Measurements from ENCODE around the gene DDX10. TPM values are rescaled to one million over a fixed set of nuclear protein-coding genes. Genes with fewer than 3 reads are reported as not detected.

DDX10 gene
- total RNA-seq, 1 experiment from 2014 or later: 48.3 TPM

GRCh38 chr11:108768964-108769363 is 104.1 kb downstream of the DDX10 start:
- H3K9ac ChIP-seq (ENCODE audit: extremely low read depth, insufficient read length, low read length): no peak overlapping the region
- no peaks in the 10 kb centered on the region for H3K27me3 Mint-ChIP-seq (ENCODE audit: low read depth)
- H3K14ac ChIP-seq (ENCODE audit: insufficient read depth, low read length): no peak overlapping the region
- no peaks in the 10 kb centered on the region for H3K23me2 ChIP-seq (ENCODE audit: insufficient read length, low read depth, low read length, poor library complexity, severe bottlenecking)
- H3K4me3 Mint-ChIP-seq: no peak overlapping the region
- TF ChIP-seq, protein P1, sequence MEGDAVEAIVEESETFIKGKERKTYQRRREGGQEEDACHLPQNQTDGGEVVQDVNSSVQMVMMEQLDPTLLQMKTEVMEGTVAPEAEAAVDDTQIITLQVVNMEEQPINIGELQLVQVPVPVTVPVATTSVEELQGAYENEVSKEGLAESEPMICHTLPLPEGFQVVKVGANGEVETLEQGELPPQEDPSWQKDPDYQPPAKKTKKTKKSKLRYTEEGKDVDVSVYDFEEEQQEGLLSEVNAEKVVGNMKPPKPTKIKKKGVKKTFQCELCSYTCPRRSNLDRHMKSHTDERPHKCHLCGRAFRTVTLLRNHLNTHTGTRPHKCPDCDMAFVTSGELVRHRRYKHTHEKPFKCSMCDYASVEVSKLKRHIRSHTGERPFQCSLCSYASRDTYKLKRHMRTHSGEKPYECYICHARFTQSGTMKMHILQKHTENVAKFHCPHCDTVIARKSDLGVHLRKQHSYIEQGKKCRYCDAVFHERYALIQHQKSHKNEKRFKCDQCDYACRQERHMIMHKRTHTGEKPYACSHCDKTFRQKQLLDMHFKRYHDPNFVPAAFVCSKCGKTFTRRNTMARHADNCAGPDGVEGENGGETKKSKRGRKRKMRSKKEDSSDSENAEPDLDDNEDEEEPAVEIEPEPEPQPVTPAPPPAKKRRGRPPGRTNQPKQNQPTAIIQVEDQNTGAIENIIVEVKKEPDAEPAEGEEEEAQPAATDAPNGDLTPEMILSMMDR (conservative IDR thresholded peaks at IDR 0.05): no peak
- no peak overlapping the region for H2BK20ac ChIP-seq (ENCODE audit: low read depth, low read length, poor library complexity, severe bottlenecking)
- no peak overlapping the region for H2BK5ac ChIP-seq (ENCODE audit: insufficient read length, low read length)
- 0 out of 4 replicates have a peak, but pooled peaks cover 0 to 2% of the 10 kb centered on the region in 2 experiments for H3K4me1 Mint-ChIP-seq
- no peaks in the 10 kb centered on the region for H3K9me3 Mint-ChIP-seq
- no peak overlapping the region for H3K18ac ChIP-seq (ENCODE audit: insufficient read length, low read depth, low read length)
- H3K23ac ChIP-seq (ENCODE audit: insufficient read length, low read depth, low read length): no peak overlapping the region
- no peak overlapping the region for H2BK12ac ChIP-seq (ENCODE audit: insufficient read length, low read depth, low read length)
- no peaks in the 10 kb centered on the region for H3K79me2 ChIP-seq (ENCODE audit: insufficient read depth, low read length)
- H3K27ac Mint-ChIP-seq: peak overlapping the region in 1 of 3 experiments; percentile 17; a peak in 1 of 7 replicates
- H3K27me3 ChIP-seq (ENCODE audit: insufficient read depth, low read length): no peaks in the 10 kb centered on the region
- H3T11ph ChIP-seq (ENCODE audit: low read length): no peak overlapping the region
- WGBS (ENCODE audit: extremely low coverage, insufficient read length, low lambda C conversion rate): no CpG with 5 or more reads among the region's 1 CpG
- no peak overlapping the region for H3K4me2 ChIP-seq (ENCODE audit: insufficient read depth, insufficient read length, low read length)
- H3K56ac ChIP-seq (ENCODE audit: insufficient read length, low read depth, low read length): no peak overlapping the region
- H4K8ac ChIP-seq (replicated peaks; ENCODE audit: insufficient read length, low read depth, low read length): no peak overlapping the region
- H4K20me1 ChIP-seq (ENCODE audit: control insufficient read depth, insufficient read depth, insufficient read length): no peaks in the 10 kb centered on the region
- no peaks in the 10 kb centered on the region for H3K4me1 ChIP-seq (ENCODE audit: insufficient read depth, low read length)
- H3K9me3 ChIP-seq (ENCODE audit: control insufficient read depth, low read depth, low read length): no peaks in the 10 kb centered on the region
- H3K27ac ChIP-seq (ENCODE audit: insufficient read length, low read depth, low read length): no peak overlapping the region
- no peak overlapping the region for H4K5ac ChIP-seq (ENCODE audit: insufficient read length, low read depth, low read length)
- no peak overlapping the region for H2BK15ac ChIP-seq (ENCODE audit: low read depth, low read length)
- no peak overlapping the region for H2AFZ ChIP-seq (ENCODE audit: low read length)
- no peak overlapping the region for H2BK120ac ChIP-seq (ENCODE audit: low read depth, low read length, poor library complexity, severe bottlenecking)
- H3K4ac ChIP-seq (ENCODE audit: low read depth, low read length): no peak overlapping the region
- peaks cover 0 to 7% (median 1%) of the 10 kb centered on the region in 3 experiments; a peak in 3 of 7 replicates for H3K36me3 Mint-ChIP-seq (ENCODE audit: insufficient read depth in 1 of 3, low read depth in 3 of 3)
- no peak overlapping the region for H4K91ac ChIP-seq (ENCODE audit: insufficient read length, low read depth, low read length)
- H2AK5ac ChIP-seq (ENCODE audit: insufficient read length, low read length): no peak overlapping the region
- H3K79me1 ChIP-seq (ENCODE audit: insufficient read depth, low read depth, low read length, poor library complexity, severe bottlenecking): no peaks in the 10 kb centered on the region
- DNase-seq: no peak
